Kidney (tissue), 14 donors: ENCODE results near the gene DUSP15. TPM values are rescaled to one million over a fixed set of nuclear protein-coding genes. Genes with fewer than 3 reads are reported as not detected.

Source experiments
- DNase-seq, 5 donors: peaks; one replicate each; pipeline ENCODE4 v3.0.0-alpha.2; 2013 to 2020
- FAIRE-seq: peaks from 2 replicates; lab custom pipeline; 2012; peaks lifted over from hg19 to GRCh38; lab: Jason Lieb, UNC
- H3K27ac ChIP-seq, 2 donors: one replicate each; pipeline ENCODE4 v1.7.0; 2013; ENCODE audit warnings: low read depth in 2 of 2, low read length in 2 of 2, inconsistent platforms in 1 of 2
- H3K27me3 ChIP-seq: one replicate; pipeline ENCODE4 v1.7.1; 2013; ENCODE audit warnings: low read length, inconsistent platforms; ENCODE audit not compliant: control insufficient read depth, insufficient read depth
- H3K36me3 ChIP-seq, 3 donors: one replicate each; pipeline versions ENCODE4 v1.7.0 to v1.7.1; 2013; ENCODE audit warnings: low read length in 3 of 3, control low read depth in 1 of 3, inconsistent platforms in 1 of 3; ENCODE audit not compliant: insufficient read depth in 3 of 3, control insufficient read depth in 2 of 3
- H3K4me1 ChIP-seq, 3 donors: one replicate each; pipeline versions ENCODE4 v1.7.0 to v1.7.1; 2013; ENCODE audit warnings: low read length in 3 of 3, inconsistent platforms in 1 of 3, low read depth in 1 of 3; ENCODE audit not compliant: control insufficient read depth in 2 of 3, insufficient read depth in 2 of 3
- H3K4me3 ChIP-seq, 3 donors: one replicate each; pipeline versions ENCODE4 v1.7.0 to v1.8.1; 2013; ENCODE audit warnings: low read length in 3 of 3, control low read depth in 1 of 3, inconsistent platforms in 1 of 3
- H3K9ac ChIP-seq, 3 donors: one replicate each; pipeline versions ENCODE4 v1.7.0 to v1.7.1; 2013; ENCODE audit warnings: low read length in 3 of 3, control low read depth in 1 of 3, inconsistent platforms in 1 of 3
- H3K9me3 ChIP-seq, 3 donors: one replicate each; pipeline versions ENCODE4 v1.7.0 to v1.7.1; 2013; ENCODE audit warnings: low read length in 3 of 3, control low read depth in 1 of 3, inconsistent platforms in 1 of 3; ENCODE audit not compliant: control insufficient read depth in 2 of 3, insufficient read depth in 1 of 3
- CTCF ChIP-seq: IDR thresholded peaks from 3 replicates; pipeline ENCODE4 v1.5.1; 2012; ENCODE audit warnings: mild to moderate bottlenecking, moderate library complexity, borderline replicate concordance; ENCODE audit not compliant: insufficient read depth; ENCODE audit errors: extremely low read depth
- intact Hi-C: fragments of 100-400 bp; cut with DNase I; formaldehyde crosslinking; loops from one replicate; pipeline ENCODE4 v1.11.1; 2022
- polyA plus RNA-seq: library from polyadenylated mRNA; stranded (reverse); fragments of 350-450 nt; fragmentation: Illumina TruSeq; extraction: RNeasy Lipid Tissue Mini Kit (QIAGEN cat#74804); gene quantifications from one replicate; pipeline ENCODE4 v1.2.3, GENCODE V29; 2014; ENCODE audit warnings: low read depth, low replicate concordance; ENCODE audit not compliant: insufficient read depth
- total RNA-seq: library from RNA; stranded (reverse); fragmentation: NEBNext Ultra II Directional; extraction: Animal tissue kit (Norgen Biotek cat#: 25700); gene quantifications from one replicate; pipeline ENCODE4 v1.2.1, GENCODE V29; 2021
- donor health status: control.
- donor health status: control.
- donor health status: control.
- donor health status: control.
- donor health status: control.
- donor health status: DM: yes; HTN: yes; CAD: no.
- donor health status: Normal renal cell carcinoma (clear cell type).

The DUSP15 gene
- total and polyA plus RNA-seq, 2 donors from 2014 or later: 13.2 to 143 TPM

- intact Hi-C loops: no loop called here
- no peak for DNase-seq
- FAIRE-seq: no peak
- Histone ChIP-seq H3K36me3 (peaks cover 0 to under 1% (median 0%) of the 10 kb centered on the region in 3 donors), H3K27ac (peak overlapping the region; percentile 93), H3K9ac (peak overlapping the region; percentile 72 to 92 (median 85)), H3K4me1 (peaks cover 0 to 12% (median 10%) of the 10 kb centered on the region in 3 donors), H3K9me3 (no peaks in the 10 kb centered on the region), H3K27me3 (no peaks in the 10 kb centered on the region), H3K4me3 (peak overlapping the region; percentile 85 to 95 (median 93))
- TF ChIP-seq CTCF: no peak
Observed at GRCh38 chr20:31869673-31869941, 720 bp downstream of the DUSP15 start.

GRCh38 chr20:31868853-31869672 lies 1.3 kb downstream of the DUSP15 start:
- peaks cover 0 to 12% (median 10%) of the 10 kb centered on the region in 3 donors for H3K4me1 ChIP-seq
- DNase-seq (no peak), FAIRE-seq (no peak)
- intact Hi-C loops: no loop called here
- H3K36me3 ChIP-seq: peaks cover 0 to 4% (median 0%) of the 10 kb centered on the region in 3 donors
- peak overlapping the region in 2 of 3 donors; percentile 72 to 85 for H3K9ac ChIP-seq
- peak overlapping the region in 2 of 3 donors; percentile 93 to 95 for H3K4me3 ChIP-seq
- TF ChIP-seq CTCF: no peak
- H3K9me3 ChIP-seq: no peaks in the 10 kb centered on the region
- H3K27me3 ChIP-seq: no peaks in the 10 kb centered on the region
- peak overlapping the region; percentile 93 for H3K27ac ChIP-seq

GRCh38 chr20:31866221-31866620 lies 4.1 kb downstream of the DUSP15 start:
- FAIRE-seq: no peak
- intact Hi-C loops: no loop called here
- H3K9me3 ChIP-seq: no peaks in the 10 kb centered on the region
- no peak overlapping the region for H3K4me3 ChIP-seq
- peaks cover 0 to 9% (median 0%) of the 10 kb centered on the region in 3 donors for H3K36me3 ChIP-seq
- H3K4me1 ChIP-seq: peaks cover 0 to 18% (median 10%) of the 10 kb centered on the region in 3 donors
- no peak overlapping the region for H3K9ac ChIP-seq
- no peaks in the 10 kb centered on the region for H3K27me3 ChIP-seq
- no peak overlapping the region for H3K27ac ChIP-seq
- TF ChIP-seq CTCF: no peak
- no peak for DNase-seq
